SK-MEL-5 (cell line): ENCODE results near the gene DONSON. TPM values are rescaled to one million over a fixed set of nuclear protein-coding genes. Genes with fewer than 3 reads are reported as not detected.
"Not testable (repeated sequence)": the region's sequence is repeated elsewhere in the genome, so short reads cannot be mapped to it uniquely, and the experiment has no call there.

Experiments used
- DNase-seq: peaks from one replicate; pipeline ENCODE4 v3.0.0-alpha.2; 2016; ENCODE audit warnings: low read depth, low spot score
- in situ Hi-C: cut with HindIII; loops from 2 replicates; pipeline ENCODE4 v1.10.0; 2016; ENCODE audit warnings: low sequenced_read_pairs, high pct_unique_total_duplicates, low pct_unique_long_range_greater_than_20kb
- polyA plus RNA-seq, 2 experiments: library from polyadenylated mRNA; depleted of rRNA; stranded (reverse); fragments of >200 nt; gene quantifications; 2 replicates each; pipeline ENCODE4 v1.2.3, GENCODE V29; 2015
- total RNA-seq: library from RNA; depleted of rRNA; stranded (reverse); fragments of >200 nt; shearing (Covaris generic); gene quantifications from 2 replicates; pipeline ENCODE4 v1.2.3, GENCODE V29; 2014; rRNA removed

DONSON gene
- total RNA-seq, result 16.9 and 17.8 TPM in 2 replicates
- polyA plus RNA-seq (2015; cell fraction: cytosol; rRNA removed), result 25.5 and 29.9 TPM in 2 replicates
- 43.9 and 50.4 TPM in 2 replicates for polyA plus RNA-seq (2015; cell fraction: nucleus; rRNA removed)

GRCh38 chr21:33588485-33589335 is at the start of gene DONSON:
Gene DONSON (minus strand): TSS chr21:33588684. CDS start chr21:33588641, 43 bp downstream.
- in situ Hi-C loops, result no loop called here
- peak; percentile 78 for DNase-seq

GRCh38 chr21:33634254-33634653 is 45.8 kb upstream of the DONSON start:
- in situ Hi-C loops, result no loop called here
- DNase-seq, result no peak

GRCh38 chr21:33626151-33626550 is 37.7 kb upstream of the DONSON start:
- in situ Hi-C loops, DNase-seq: not testable (repeated sequence)

GRCh38 chr21:33622253-33622652 is 33.8 kb upstream of the DONSON start:
- DNase-seq, result no peak
- in situ Hi-C loops, result no loop called here

- in situ Hi-C loops, result no loop called here
- no peak for DNase-seq
These were observed 31.2 kb upstream of the DONSON start for GRCh38 chr21:33619726-33620125.

- in situ Hi-C loops, result no loop called here
- no peak for DNase-seq
These were observed 29.9 kb upstream of the DONSON start for GRCh38 chr21:33618407-33618806.

- DNase-seq, in situ Hi-C loops: not testable (repeated sequence)
These were observed 29.1 kb upstream of the DONSON start for GRCh38 chr21:33617565-33617964.

GRCh38 chr21:33611006-33611744 is 22.7 kb upstream of the DONSON start:
- in situ Hi-C loops, result no loop called here

GRCh38 chr21:33608559-33608958 is 20.1 kb upstream of the DONSON start:
- peak; percentile 74 for DNase-seq

More at GRCh38 chr21:33611006-33611744, 22.7 kb upstream of the DONSON start:
- DNase-seq, result no peak

GRCh38 chr21:33598051-33598450 is 9.6 kb upstream of the DONSON start:
- in situ Hi-C loops, result no loop called here
- no peak for DNase-seq

More at GRCh38 chr21:33608559-33608958, 20.1 kb upstream of the DONSON start:
- in situ Hi-C loops, result no loop called here

GRCh38 chr21:33587792-33588484 is 546 bp downstream of the DONSON start:
- peak; percentile 21 for DNase-seq
- in situ Hi-C loops, result no loop called here

- no peak for DNase-seq
- in situ Hi-C loops, result no loop called here
These were observed 1.6 kb downstream of the DONSON start for GRCh38 chr21:33586927-33587326.

GRCh38 chr21:33584455-33584854 is 4.0 kb downstream of the DONSON start:
- no peak for DNase-seq
- in situ Hi-C loops, result no loop called here

GRCh38 chr21:33578959-33579542 is 9.4 kb downstream of the DONSON start:
- in situ Hi-C loops, result no loop called here
- no peak for DNase-seq

GRCh38 chr21:33578214-33578613 is 10.3 kb downstream of the DONSON start:
- no peak for DNase-seq
- in situ Hi-C loops, result no loop called here

GRCh38 chr21:33576741-33577141 is 11.7 kb downstream of the DONSON start:
- DNase-seq, in situ Hi-C loops: not testable (repeated sequence)

- in situ Hi-C loops, result no loop called here
- no peak for DNase-seq
These were observed 16.1 kb downstream of the DONSON start for GRCh38 chr21:33572350-33572749.
